ENCODE results near the gene PTGER4.

PTGER4 gene

DNA sequence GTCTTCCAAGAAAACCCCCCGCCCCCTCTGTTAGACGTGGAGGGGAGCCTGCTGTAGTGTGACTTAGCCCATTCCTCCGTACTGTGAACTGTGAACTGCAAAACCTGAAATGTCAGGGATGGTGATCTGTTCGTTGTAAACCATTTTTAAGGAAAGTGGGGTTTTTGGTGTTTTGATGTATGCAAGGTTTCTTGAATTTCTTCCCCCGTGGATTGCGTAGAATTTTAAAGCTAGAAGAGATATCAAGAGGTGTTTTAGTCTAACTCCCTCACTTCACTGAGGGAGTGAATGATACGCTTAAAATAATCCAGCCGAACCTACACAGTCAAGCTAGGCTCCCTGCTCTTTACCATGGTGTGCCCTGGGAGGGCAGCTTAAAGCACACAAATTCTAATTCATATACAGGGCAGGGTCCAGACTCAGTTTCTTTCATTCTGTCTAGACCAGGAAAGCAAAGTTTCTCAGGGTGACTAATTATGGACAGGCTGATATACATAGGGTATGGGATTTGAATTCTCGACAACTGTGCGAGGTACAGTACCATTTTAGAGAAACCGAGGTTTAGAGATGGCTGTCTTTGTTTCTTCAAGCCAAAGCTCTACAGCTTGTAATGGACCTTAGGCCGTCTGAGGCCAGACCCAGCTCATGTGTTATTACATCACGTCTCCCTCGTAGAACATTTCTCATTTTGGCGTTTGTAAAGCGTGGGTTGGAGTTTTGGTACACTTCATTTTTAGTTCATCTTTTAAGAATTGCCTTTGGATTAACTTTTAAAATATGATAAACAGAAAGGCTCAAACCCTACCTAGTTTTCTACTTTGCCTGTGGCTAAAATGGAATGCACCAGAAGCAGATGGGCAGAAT is 2.7 kb downstream of the PTGER4 start:
- TF ChIP-seq, protein P1, sequence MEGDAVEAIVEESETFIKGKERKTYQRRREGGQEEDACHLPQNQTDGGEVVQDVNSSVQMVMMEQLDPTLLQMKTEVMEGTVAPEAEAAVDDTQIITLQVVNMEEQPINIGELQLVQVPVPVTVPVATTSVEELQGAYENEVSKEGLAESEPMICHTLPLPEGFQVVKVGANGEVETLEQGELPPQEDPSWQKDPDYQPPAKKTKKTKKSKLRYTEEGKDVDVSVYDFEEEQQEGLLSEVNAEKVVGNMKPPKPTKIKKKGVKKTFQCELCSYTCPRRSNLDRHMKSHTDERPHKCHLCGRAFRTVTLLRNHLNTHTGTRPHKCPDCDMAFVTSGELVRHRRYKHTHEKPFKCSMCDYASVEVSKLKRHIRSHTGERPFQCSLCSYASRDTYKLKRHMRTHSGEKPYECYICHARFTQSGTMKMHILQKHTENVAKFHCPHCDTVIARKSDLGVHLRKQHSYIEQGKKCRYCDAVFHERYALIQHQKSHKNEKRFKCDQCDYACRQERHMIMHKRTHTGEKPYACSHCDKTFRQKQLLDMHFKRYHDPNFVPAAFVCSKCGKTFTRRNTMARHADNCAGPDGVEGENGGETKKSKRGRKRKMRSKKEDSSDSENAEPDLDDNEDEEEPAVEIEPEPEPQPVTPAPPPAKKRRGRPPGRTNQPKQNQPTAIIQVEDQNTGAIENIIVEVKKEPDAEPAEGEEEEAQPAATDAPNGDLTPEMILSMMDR (IDR thresholded peaks at IDR 0.05; ENCODE audit: low read depth, low read length, missing control alignments), result no peak
- peak overlapping the region; percentile 71 for H3K4me3 ChIP-seq (ENCODE audit: low read depth, low read length)
- in situ Hi-C loops (cut with HindIII; ENCODE audit: low sequenced_read_pairs), result loop anchor here (10.0 kb wide), 1 partner anchor 1098 kb away; no protein-coding TSS in a partner anchor
- DNase-seq (ENCODE audit: low read depth), result no peak

DNA sequence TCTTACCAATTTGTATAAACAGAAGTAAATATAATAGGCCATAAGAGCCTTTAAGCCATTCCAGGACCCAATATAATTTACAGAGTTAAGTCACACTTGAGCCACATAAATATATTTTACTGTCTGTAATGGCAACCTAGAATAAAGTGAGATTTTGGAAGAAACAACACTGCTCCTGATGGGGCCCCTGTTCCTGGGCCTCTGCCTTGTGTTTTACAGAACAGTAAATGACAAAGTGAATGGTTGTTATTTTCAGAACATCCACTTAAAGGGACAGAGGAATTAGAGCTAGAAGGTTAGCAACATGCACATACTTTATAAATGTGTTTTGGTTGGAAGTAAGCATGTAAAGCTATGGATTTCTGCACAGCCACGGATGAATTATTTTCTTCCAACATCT is 3.6 kb downstream of the PTGER4 start:
- H3K4me3 ChIP-seq (ENCODE audit: low read depth, low read length), result peak overlapping the region; percentile 71
- TF ChIP-seq, protein P1 (IDR thresholded peaks at IDR 0.05; ENCODE audit: low read depth, low read length, missing control alignments), result no peak
- no peak for DNase-seq (ENCODE audit: low read depth)
- in situ Hi-C loops (cut with HindIII; ENCODE audit: low sequenced_read_pairs), result loop anchor here (10.0 kb wide), 1 partner anchor 1099 kb away; no protein-coding TSS in a partner anchor

DNA sequence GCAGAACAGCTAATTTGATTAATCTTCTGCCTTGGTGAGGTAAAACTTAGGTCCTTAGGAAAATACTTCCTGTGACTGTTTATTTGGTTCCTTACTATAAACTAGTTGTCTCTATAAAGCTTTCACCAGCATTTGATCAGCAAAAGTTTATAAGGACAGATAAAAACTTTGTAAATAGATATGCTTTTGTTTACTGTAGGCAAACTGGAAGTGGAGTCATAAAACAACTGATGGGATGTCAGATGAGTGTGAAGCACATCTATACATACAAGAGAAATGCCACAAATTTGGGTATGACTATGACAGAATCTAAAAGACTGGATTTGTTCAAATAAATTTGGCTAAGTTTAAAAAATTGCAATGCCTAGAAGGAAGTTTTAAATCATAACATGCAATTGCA is 5.5 kb downstream of the PTGER4 start:
- TF ChIP-seq, protein P1 (IDR thresholded peaks at IDR 0.05; ENCODE audit: low read depth, low read length, missing control alignments), result no peak
- in situ Hi-C loops (cut with HindIII; ENCODE audit: low sequenced_read_pairs), result loop anchor here (5.0 to 10.0 kb wide), 2 partner anchors 968 to 1100 kb away; no protein-coding TSS in a partner anchor
- DNase-seq (ENCODE audit: low read depth), result no peak
- no peak overlapping the region for H3K4me3 ChIP-seq (ENCODE audit: low read depth, low read length)

DNA sequence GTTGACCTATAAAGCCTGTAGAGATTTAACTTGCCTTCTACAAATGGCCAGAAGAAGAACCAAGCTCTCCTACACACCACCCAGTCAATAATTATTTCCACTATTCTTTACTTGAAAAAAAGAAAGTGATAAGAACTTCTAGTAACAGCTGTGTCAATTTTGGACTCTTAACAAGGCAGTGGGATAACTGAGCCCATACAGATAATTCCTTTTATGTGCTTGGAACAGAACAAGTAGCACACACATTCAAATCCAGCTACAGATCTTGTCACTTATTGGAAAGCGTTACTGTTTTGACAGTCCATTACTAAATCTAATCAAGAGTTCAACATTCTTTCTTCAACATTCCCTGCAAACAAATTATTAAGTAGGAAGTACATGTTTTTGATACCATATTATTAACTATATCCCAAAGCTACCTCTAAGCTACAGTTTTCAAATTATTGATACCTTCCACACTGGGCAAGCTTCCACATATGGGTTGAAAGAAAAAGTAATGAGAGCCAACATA is 6.3 kb downstream of the PTGER4 start:
- no peak overlapping the region for H3K4me3 ChIP-seq (ENCODE audit: low read depth, low read length)
- in situ Hi-C loops (cut with HindIII; ENCODE audit: low sequenced_read_pairs), result loop anchor here (5.0 to 10.0 kb wide), 2 partner anchors 969 to 1101 kb away; no protein-coding TSS in a partner anchor
- DNase-seq (ENCODE audit: low read depth), result no peak
- TF ChIP-seq, protein P1 (IDR thresholded peaks at IDR 0.05; ENCODE audit: low read depth, low read length, missing control alignments), result no peak

DNA sequence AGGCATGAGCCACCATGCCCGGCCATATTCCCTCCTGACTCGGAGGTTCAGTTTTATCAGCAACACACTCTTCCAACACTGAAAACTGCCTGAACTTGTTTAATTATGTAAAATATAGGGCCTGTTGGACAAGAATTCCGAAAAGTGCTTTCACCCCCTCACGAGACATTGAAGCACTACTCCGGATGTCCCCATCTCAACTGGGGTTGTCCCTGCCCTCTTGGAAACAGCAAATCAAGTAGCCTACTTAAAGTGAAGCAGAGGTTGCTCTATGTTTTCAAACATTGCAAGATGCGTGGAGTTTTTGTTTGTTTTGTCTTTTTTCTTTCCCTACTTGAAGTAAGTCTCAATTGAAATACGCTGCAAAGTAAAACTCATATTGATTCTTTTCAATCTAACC is 7.6 kb downstream of the PTGER4 start:
- TF ChIP-seq, protein P1 (IDR thresholded peaks at IDR 0.05; ENCODE audit: low read depth, low read length, missing control alignments), result no peak
- no peak for DNase-seq (ENCODE audit: low read depth)
- in situ Hi-C loops (cut with HindIII; ENCODE audit: low sequenced_read_pairs), result loop anchor here (5.0 to 10.0 kb wide), 2 partner anchors 970 to 1103 kb away; no protein-coding TSS in a partner anchor
- H3K4me3 ChIP-seq (ENCODE audit: low read depth, low read length), result no peak overlapping the region

DNA sequence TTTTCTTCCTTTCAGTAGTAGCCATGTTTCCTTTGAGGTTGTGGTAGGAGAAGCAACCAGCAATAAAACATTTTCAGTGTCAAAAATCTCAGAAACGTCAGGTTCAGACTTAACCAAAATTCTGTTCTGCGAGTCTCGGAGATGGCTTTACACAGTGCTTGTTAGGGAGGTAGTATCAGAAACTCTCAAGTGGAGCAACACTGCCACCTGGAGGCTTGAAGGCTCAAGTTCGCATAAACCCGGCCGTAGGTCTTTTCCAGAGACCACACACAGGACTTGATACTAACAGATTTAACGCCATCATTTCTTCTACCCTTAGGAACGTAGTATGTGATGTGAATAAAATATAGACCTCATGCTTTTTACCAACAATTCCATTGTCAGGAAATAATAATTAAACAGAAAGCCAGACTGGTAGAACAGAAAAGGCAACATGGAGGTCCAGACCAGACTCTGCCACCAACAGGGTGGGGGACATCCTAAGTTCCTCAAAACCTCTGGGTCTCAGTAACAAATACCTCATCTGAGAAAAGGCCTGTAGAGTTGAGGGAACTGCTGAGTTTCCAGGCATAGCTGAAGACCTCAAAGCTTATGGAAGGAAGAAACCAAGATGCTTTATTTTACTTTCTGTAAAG is 8.5 kb downstream of the PTGER4 start:
- DNase-seq (ENCODE audit: low read depth), result peak; percentile 86
- TF ChIP-seq, protein P1 (IDR thresholded peaks at IDR 0.05; ENCODE audit: low read depth, low read length, missing control alignments), result peak; percentile 76
- in situ Hi-C loops (cut with HindIII; ENCODE audit: low sequenced_read_pairs), result loop anchor here (5.0 to 10.0 kb wide), 2 partner anchors 971 to 1103 kb away; no protein-coding TSS in a partner anchor
- H3K4me3 ChIP-seq (ENCODE audit: low read depth, low read length), result no peak overlapping the region

All from astrocyte of the cerebellum (primary cell).